ENCODE data around the gene MUC2.

Gene MUC2

DNA sequence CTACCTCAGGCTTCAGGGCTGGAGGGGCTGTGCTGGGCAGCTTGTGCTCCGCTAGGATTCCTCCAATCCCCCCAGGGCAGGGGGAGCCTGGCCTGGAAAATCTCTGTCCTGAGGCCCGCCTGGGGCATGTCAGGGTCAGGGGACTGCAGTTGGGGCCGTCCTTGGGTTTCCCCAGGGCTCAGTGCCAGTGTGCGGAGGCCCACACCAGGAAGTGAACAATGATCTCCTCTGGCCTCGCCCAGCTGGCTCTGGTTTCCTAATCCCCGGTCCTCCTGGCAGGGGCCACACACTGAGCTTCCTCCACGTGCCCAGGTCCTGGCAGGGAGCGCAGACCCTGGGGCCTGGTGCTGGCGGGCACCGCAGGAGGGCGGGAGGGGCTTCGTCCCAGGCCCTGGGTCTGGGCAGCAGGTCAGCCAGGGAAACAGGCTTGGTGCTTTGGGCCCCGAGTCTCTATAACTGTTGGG is 1.4 kb upstream of the MUC2 start:
- DNase-seq = no peak

DNA sequence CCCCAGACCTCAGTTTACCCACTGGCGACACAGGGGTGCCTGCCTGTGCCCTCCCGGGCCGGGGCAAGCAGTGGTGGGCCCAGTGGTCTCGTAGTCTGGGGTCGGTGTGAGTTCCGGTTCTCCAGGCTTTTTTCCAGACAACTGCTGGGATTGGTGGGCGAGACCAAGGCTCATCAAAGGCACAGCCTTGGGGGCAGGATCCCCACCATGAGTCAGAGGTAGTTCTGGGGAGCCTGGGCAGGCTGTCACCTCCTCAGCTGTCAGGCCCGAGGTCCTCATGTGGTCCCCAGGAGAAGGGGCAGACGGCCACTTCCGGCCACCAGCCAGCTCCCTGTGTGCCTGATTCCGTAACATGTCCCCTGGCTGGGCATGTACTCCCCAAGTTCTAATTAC is 827 bp upstream of the MUC2 start:
- no peak for DNase-seq

DNA sequence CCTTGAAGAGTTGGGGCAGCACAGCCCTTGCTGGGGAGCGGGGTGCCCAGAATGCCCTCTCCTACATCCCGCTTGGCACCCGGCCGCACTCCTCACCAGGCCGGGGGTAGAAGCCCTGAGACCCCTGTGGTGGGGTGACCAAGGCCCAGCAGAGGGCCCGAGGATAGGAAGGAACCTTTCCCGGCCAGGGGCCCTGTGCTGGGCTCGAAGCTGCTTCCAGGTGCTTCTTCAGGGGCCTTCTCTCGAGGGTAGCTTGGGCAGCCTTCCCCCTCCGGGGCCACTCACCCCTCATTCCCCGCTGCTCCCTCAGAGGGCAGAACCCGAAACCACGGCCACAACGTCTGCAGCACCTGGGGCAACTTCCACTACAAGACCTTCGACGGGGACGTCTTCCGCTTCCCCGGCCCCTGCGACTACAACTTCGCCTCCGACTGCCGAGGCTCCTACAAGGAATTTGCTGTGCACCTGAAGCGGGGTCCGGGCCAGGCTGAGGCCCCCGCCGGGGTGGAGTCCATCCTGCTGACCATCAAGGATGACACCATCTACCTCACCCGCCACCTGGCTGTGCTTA is 752 bp downstream of the MUC2 start:
- DNase-seq = no peak

DNA sequence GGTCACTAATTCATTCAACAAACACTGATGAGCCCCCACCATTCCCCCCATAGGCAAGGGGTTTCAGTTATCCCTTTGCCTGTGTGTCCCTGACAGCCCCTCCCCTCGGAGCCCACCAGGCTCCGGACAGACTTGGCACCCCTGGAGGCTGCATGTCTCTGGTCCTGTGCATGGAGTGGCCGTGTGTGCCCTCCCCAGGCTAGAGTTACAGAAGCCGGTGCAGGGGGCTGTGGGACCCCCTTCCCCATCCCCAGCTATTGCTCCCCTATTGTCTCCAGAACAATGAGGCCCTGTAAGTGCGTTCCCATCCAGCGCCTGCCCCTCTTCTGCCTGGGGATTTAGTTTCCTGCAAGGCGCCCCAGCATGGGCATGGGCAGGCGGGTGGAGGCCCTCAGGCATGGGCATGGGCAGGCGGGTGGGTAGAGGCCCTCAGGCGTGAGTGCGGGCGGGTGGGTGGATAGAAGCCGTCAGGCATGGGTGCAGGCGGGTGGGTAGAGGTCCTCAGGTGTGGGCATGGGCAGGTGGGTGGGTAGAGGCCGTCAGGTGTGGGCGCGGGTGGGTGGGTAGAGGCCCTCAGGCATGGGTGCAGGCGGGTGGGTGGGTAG is 1.5 kb downstream of the MUC2 start:
- DNase-seq = no peak

DNA sequence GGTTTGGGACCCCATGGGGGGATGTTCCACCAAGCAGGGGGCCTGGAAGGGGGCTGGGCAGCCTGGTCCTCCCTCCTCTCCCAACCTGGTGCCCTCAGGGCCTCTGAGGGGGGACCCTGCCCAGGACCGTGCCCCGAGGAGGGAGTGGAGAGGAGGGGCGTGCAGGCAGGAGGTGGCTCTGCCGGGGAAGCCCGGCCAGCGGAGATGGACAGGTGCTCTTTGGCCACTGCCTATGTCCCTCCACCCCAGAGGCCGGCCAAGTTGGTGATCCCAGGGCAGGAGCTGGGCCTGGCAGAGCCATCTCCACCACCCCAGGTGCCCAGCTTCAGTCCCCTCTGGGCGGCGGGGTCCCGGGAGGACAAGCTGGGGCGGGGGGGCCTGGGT is 2.4 kb downstream of the MUC2 start:
- DNase-seq = no peak

DNA sequence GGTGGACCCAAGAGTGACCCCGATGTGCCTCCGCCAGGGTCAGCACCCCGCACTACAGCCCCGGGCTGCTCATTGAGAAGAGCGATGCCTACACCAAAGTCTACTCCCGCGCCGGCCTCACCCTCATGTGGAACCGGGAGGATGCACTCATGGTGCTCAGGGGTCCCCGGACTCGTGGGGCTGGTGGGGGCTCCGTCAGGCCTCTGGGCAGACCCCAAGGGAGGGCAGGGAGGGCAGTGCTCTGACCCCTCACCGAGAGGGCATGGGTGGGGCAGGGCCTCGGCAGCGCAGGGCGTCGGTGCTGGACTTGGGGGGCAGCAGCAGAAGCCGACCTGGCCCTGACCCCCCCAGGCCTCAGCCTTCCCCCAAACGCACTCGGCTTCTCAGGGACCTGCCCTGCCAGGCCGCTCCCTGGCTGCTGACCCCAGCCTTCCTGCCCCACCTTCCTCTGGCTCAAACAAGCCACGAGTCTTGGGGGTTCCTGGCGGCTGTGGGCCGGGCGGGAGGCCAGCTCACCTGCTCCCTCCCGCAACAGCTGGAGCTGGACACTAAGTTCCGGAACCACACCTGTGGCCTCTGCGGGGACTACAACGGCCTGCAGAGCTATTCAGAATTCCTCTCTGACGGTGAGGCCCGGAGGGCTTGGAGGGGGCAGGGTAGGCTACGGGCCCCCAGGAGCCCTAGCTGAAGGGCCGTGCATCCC is 2.9 kb downstream of the MUC2 start:
- DNase-seq = no peak

DNA sequence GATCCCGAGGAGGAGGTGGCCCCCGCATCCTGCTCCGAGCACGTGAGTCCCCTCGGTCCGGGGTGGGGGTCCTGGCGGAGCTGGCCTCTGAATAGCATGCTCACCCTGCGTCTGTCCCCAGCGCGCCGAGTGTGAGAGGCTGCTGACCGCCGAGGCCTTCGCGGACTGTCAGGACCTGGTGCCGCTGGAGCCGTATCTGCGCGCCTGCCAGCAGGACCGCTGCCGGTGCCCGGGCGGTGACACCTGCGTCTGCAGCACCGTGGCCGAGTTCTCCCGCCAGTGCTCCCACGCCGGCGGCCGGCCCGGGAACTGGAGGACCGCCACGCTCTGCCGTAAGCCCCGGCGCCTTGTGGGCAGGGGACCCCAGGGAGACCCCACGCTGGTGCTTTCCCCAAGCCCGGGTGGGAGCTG is 3.5 kb downstream of the MUC2 start:
- no peak for DNase-seq

DNA sequence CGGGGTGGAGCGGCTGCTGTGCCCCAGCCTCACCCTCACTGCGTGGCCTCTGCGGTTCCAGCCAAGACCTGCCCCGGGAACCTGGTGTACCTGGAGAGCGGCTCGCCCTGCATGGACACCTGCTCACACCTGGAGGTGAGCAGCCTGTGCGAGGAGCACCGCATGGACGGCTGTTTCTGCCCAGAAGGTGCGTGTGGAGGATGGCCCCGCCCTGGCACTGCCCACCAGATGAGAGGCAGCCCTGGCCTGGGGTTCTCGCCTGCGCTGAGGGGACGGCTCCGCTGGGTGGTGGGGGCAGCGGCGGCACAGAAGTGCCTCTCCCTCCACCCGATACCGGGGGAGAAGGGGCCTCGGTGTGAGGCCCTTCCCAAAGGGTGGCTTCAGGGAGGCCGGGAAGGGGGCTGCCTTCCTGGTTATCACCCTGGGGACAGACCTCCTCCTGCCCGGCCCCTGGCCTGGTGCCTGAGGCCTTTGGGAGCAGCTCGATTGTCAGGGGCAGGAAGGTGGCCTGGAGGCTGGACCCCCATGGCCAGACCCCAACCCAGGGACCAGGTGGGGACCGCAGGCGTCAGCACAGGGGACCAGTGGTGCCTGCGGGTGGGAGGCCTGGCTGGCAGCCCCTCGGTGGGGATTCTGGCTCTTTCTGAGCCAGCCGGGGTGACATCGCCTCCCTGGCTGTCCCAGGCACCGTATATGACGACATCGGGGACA is 7.1 kb downstream of the MUC2 start:
- no peak for DNase-seq

DNA sequence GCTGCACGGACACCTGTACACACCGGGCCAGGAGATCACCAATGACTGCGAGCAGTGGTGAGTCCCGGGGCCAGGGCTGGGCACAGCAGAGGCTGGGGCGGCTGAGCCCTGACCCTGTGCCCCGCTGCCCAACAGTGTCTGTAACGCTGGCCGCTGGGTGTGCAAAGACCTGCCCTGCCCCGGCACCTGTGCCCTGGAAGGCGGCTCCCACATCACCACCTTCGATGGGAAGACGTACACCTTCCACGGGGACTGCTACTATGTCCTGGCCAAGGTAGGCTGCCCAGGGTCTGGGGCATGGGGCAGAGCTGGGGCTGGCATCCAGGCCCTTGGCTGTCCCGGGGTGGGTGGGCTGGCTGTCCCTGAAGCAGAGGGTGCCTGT is 7.7 kb downstream of the MUC2 start:
- DNase-seq = no peak

DNA sequence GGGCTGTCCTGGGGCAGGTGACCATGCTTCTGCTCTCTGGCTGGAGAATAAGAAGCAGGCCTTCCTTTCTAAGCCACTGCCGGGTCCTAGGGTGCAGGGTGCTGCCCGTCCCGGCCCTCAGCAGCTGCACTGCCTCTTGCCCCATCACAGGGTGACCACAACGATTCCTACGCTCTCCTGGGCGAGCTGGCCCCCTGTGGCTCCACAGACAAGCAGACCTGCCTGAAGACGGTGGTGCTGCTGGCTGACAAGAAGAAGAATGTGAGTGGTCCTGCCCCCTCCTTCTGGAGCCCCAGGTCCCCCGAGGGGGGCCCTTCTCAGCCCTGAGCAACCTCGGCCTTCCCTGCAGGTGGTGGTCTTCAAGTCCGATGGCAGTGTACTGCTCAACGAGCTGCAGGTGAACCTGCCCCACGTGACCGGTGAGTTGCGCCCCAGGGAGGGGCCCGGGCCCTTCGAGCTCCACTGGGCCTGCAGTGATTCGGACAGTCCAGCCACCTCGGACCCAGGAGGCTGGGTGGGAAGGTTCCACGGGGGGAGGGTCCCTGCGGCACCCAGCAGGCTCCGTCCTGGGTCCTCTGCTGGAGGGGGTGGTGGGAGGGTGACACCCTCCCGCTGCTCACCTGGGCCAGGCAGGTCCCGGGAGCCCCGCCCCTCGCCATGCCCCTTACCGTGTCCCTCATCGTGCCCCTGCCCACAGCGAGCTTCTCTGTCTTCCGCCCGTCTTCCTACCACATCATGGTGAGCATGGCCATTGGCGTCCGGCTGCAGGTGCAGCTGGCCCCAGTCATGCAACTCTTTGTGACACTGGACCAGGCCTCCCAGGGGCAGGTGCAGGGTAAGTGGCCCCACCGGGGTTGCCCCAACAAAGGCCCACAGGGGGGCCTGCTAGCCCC is 8.3 kb downstream of the MUC2 start:
- no peak for DNase-seq

DNA sequence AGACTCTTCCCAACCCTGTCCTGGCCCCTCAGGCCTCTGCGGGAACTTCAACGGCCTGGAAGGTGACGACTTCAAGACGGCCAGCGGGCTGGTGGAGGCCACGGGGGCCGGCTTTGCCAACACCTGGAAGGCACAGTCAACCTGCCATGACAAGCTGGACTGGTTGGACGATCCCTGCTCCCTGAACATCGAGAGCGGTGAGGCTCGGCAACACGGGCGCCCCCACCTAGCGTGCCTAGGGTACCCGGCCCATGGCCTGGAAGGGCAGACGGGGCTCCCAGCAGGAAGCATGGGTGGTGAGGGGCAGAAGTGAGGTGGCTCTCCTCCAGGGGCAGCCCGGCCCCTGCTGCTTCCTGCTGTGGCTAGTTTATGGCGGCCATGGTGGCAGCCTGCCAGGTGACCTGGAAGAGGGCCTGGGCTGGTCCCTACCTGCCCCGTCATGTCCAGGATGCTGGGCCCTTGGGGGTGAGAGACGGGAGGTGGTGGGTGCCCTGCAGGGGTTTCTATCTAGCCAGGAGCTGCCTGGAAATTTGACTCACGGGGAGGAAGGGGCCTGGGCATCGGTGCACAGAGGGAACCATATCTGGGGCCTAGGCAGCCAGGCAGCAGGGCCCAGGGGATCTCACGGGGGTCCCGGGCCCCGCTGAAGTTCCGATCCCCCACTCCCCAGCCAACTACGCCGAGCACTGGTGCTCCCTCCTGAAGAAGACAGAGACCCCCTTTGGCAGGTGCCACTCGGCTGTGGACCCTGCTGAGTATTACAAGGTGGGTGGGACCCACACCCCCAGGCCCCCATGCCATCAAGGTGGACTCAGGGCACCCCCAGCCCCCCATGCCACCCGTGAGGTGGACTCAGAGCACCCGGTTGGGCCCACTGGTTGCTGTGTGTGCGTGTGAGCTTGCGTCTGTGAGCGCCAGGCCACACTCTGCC is 9.2 kb downstream of the MUC2 start:
- no peak for DNase-seq

DNA sequence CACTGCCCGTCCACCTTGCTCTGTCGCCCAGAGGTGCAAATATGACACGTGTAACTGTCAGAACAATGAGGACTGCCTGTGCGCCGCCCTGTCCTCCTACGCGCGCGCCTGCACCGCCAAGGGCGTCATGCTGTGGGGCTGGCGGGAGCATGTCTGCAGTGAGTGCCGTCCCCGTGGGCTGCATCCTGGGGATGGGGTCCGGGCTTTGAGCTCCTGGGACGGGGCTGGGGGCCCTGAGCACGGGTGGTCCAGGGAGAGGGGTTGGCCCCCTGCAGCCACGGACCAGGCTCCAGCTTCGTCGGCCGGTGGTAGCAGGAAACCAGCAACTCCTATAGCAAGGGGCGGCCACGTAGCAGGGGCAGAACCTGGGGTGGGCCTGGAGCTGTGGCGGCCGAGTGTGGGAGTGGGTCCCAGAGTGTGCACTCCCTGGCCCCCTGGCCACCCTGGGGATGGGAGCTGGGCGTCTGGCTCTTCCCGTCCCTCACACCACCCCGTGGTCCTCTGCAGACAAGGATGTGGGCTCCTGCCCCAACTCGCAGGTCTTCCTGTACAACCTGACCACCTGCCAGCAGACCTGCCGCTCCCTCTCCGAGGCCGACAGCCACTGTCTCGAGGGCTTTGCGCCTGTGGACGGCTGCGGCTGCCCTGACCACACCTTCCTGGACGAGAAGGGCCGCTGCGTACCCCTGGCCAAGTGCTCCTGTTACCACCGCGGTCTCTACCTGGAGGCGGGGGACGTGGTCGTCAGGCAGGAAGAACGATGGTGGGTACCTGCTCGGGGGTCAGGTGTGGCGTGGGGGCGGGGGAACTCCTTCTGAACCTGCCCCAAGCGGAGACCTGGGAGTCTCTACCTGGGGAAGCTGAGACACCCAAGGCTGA is 10.1 kb downstream of the MUC2 start:
- DNase-seq = no peak

DNA sequence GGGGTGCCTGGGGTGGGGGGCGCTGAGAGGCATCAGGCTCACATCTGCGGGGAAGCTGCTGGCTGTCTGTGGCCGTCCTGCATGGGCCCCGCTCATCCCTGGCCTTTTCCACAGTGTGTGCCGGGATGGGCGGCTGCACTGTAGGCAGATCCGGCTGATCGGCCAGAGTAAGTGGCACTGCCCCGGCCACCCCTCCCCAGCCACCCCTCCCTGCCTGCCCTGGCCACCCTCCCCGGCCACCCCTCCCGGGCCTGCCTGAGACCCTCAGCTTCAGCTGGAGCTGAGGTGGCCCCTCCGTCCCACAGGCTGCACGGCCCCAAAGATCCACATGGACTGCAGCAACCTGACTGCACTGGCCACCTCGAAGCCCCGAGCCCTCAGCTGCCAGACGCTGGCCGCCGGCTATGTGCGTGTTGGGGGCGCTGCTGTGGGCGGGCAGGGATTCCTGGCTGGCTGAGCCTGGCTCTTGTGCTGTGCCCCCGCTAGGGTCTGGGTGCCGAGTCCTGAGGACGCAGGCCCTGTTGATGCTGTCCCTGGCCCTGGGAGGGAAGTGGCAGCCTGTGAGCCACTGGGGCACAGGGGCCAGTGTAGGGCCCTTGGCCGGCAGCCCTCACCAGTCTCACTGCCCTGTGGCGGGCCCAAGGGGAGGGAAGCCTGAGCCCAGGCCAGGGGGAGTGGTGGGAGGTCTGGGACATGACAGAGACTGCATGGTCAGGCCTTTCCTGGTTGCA is 10.9 kb downstream of the MUC2 start:
- no peak for DNase-seq

DNA sequence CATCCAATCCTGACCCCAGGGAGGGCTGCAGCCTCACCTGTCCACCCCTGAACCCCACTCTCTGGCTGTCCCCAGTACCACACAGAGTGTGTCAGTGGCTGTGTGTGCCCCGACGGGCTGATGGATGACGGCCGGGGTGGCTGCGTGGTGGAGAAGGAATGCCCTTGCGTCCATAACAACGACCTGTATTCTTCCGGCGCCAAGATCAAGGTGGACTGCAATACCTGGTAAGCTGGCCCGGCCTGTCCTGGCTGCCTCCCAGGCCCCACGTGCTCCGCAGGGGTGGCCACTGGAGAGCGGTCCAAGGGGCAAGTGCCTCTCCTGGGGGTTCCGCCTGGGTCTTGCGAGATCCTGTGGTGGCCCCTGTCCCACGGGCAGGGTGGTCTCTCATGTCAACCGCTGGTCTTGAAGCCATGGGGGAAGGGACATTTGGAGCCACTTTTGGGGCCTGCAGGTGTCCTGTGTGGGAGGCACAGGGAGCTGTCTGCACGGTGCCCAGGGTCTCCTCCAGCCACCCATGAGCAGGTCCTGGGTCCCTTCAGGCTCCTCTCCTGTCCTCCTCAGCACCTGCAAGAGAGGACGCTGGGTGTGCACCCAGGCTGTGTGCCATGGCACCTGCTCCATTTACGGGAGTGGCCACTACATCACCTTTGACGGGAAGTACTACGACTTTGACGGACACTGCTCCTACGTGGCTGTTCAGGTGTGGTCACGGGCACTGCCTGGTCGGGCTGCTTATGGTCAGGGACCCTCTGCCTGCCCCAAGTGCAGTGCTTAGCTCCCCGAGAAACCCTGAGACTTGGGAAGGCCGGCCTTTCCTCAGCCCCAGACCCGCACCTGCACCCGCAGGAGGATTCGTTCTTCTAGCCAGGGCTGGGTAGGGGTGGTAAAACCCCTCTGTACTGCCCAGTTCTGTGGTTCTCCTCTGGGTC is 11.8 kb downstream of the MUC2 start:
- DNase-seq = no peak

DNA sequence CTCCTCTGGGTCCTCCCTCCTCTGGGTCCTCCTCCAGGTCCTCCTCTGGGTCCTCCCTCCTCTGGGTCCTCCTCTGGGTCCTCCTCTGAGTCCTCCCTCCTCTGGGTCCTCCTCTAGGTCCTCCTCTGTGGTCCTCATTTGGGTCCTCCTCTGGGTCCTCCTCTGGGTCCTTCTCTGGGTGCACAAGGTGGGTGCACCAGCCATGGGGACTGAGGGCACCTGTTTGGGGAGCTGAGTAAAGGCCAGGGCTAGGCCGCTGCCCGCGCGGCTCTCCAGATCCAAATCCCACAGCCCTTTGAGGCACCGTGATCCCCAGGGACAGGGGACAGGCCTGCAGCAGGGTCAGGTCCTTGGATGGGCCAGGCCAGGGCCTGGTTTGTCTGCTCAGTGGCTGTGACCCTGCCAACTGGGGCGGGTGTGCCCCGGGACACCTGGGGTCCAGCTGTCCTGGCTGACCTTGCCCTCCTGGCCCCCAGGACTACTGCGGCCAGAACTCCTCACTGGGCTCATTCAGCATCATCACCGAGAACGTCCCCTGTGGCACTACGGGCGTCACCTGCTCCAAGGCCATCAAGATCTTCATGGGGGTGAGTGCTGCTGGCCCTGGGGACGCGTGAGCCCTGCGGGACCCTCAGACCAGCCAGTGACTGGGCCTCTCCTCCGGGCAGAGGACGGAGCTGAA is 12.7 kb downstream of the MUC2 start:
- DNase-seq = no peak

DNA sequence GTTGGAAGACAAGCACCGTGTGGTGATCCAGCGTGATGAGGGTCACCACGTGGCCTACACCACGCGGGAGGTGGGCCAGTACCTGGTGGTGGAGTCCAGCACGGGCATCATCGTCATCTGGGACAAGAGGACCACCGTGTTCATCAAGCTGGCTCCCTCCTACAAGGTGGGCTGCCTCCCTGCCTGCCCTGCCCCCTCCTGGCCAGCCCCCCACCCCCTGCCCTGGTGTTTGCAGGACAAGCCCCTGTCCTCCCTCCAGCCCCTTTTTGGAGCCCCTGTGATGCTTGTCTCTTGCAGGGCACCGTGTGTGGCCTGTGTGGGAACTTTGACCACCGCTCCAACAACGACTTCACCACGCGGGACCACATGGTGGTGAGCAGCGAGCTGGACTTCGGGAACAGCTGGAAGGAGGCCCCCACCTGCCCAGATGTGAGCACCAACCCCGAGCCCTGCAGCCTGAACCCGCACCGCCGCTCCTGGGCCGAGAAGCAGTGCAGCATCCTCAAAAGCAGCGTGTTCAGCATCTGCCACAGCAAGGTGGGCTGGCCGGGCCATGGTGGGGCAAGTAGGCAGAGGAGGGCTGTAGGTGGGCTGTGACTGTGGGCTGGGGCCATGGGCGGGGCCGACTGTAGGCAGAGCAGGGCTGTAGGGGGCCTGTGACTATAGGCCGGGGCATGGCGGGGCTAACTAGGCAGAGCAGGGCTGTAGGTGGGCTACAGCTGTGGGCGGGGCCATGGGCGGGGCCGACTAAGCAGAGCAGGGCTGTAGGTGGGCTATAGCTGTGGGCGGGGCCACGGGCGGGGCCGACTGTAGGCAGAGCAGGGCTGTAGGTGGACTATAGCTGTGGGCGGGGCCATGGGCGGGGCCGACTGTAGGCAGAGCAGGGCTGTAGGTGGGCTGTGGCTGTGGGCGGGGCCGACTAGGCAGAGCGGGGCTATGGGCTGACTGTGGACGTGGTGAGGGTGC is 13.6 kb downstream of the MUC2 start:
- no peak for DNase-seq

Data from activated naive CD4-positive, alpha-beta T cell (primary cell).